Transverse colon (tissue), 4 donors: ENCODE data around the gene JPH3. TPM values are rescaled to one million over a fixed set of nuclear protein-coding genes. Genes with fewer than 3 reads are reported as not detected.

Source experiments
- DNase-seq: peaks from one replicate; pipeline ENCODE4 v3.0.0-alpha.2; 2019
- H3K27ac ChIP-seq, 4 donors: fragments of 200-600 bp; sonication (generic); 2 replicates each; pipeline ENCODE4 v1.5.1; 2016 to 2018; ENCODE audit warnings: inconsistent platforms in 4 of 4
- H3K27me3 ChIP-seq: fragments of 200-600 bp; sonication (generic); 2 replicates; pipeline ENCODE4 v1.5.1; 2017; ENCODE audit warnings: inconsistent platforms
- H3K36me3 ChIP-seq, 4 donors: fragments of 200-600 bp; sonication (generic); 2 replicates each; pipeline ENCODE4 v1.5.1; 2017 to 2019; ENCODE audit warnings: inconsistent platforms in 4 of 4
- H3K4me1 ChIP-seq, 4 donors: fragments of 200-600 bp; sonication (generic); 2 replicates each; pipeline ENCODE4 v1.5.1; 2017 to 2020; ENCODE audit warnings: inconsistent platforms in 4 of 4
- H3K4me3 ChIP-seq, 4 donors: fragments of 200-600 bp; sonication (generic); 1 replicate in 1 of 4; 2 replicates in 3 of 4; pipeline versions ENCODE4 v1.5.1 to v1.6.1; 2017 to 2019; ENCODE audit warnings: inconsistent platforms in 4 of 4
- H3K9me3 ChIP-seq, 2 donors: fragments of 200-600 bp; sonication (generic); 2 replicates each; pipeline ENCODE4 v1.5.1; 2017 to 2019; ENCODE audit warnings: inconsistent platforms in 2 of 2
- CTCF ChIP-seq, 5 experiments: fragments of 200-600 bp in 3 of 5; fragments of 450-650 bp in 2 of 5; sonication (generic) in 3 of 5; IDR thresholded peaks; 1 replicate in 2 of 5; 2 replicates in 3 of 5; pipeline ENCODE4 v1.5.1; 2016 to 2017; ENCODE audit warnings: antibody characterized with exemption in 5 of 5, inconsistent platforms in 3 of 5, mild to moderate bottlenecking in 2 of 5, moderate library complexity in 1 of 5
- EP300 ChIP-seq: sonication (generic); formaldehyde crosslinking; IDR thresholded peaks from one replicate; pipeline ENCODE4 v1.6.1; 2017; ENCODE audit warnings: antibody characterized with exemption, low read depth
- POLR2A ChIP-seq: fragments of 450-650 bp; IDR thresholded peaks from one replicate; pipeline ENCODE4 v1.6.1; 2016; ENCODE audit warnings: antibody characterized with exemption, mild to moderate bottlenecking, moderate library complexity
- POLR2AphosphoS5 ChIP-seq, 3 donors: sonication (generic); formaldehyde crosslinking; IDR thresholded peaks; one replicate each; pipeline ENCODE4 v1.6.1; 2016; ENCODE audit warnings: antibody characterized with exemption in 3 of 3
- WGBS, 2 donors: methylation state at CpG; one replicate each; pipeline ENCODE4 v1.1.5; 2018; ENCODE audit warnings: low coverage in 1 of 2; 5-methylcytosine and 5-hydroxymethylcytosine counted together
- in situ Hi-C, 4 donors: fragments of 200-750 bp; cut with MboI; loops; one replicate each; pipeline versions ENCODE4 v1.15.0 to v1.15.1; 2017; ENCODE audit warnings: low sequenced_read_pairs in 3 of 4, low pct_ligation_motif_present in 1 of 4, low pct_unique_long_range_greater_than_20kb in 1 of 4
- intact Hi-C: fragments of 100-400 bp; cut with DNase I; formaldehyde crosslinking; loops from one replicate; pipeline ENCODE4 v1.15.1; 2023; ENCODE audit warnings: low total_unique reads
- total RNA-seq, 4 donors: library from RNA; depleted of rRNA; stranded (reverse); fragments of >200 nt; gene quantifications; one replicate each; pipeline ENCODE4 v1.1.0, GENCODE V29; 2016

The JPH3 gene
- total RNA-seq, 4 donors from 2014 or later: 0.32 to 5.2 (median 0.41) TPM; not detected in 1

- WGBS, 2 donors: 67 to 74% methylated on average over 3 to 4 of the region's 4 CpGs
- H3K9me3 ChIP-seq: no peaks in the 10 kb centered on the region
- peaks cover 6 to 15% (median 8%) of the 10 kb centered on the region in 4 donors for H3K4me1 ChIP-seq
- H3K27ac ChIP-seq: no peak overlapping the region
- H3K4me3 ChIP-seq: no peak overlapping the region
- TF ChIP-seq POLR2AphosphoS5 (IDR thresholded peaks at IDR 0.05) (no peak), POLR2A (no peak), EP300 (no peak), CTCF (IDR thresholded peaks at IDR 0.05) (no peak)
- H3K36me3 ChIP-seq: no peaks in the 10 kb centered on the region
- H3K27me3 ChIP-seq: peaks cover 20% of the 10 kb centered on the region
- in situ Hi-C loops: loop anchor here in 1 of 4 donors (10.0 kb wide), 1 partner anchor 195 kb away; no protein-coding TSS in a partner anchor
- DNase-seq: no peak
- intact Hi-C loops: no loop called here
Observed at GRCh38 chr16:87579691-87580090, 22.6 kb upstream of the JPH3 start.

GRCh38 chr16:87580855-87581261, 21.4 kb upstream of the JPH3 start:
- intact Hi-C loops: no loop called here
- Histone ChIP-seq H3K36me3 (no peaks in the 10 kb centered on the region), H3K27ac (no peak overlapping the region), H3K9me3 (no peaks in the 10 kb centered on the region), H3K4me3 (no peak overlapping the region), H3K27me3 (peaks cover 20% of the 10 kb centered on the region), H3K4me1 (peaks cover 6 to 15% (median 8%) of the 10 kb centered on the region in 4 donors)
- in situ Hi-C loops: loop anchor here in 1 of 4 donors (10.0 kb wide), 1 partner anchor 194 kb away; no protein-coding TSS in a partner anchor
- DNase-seq: no peak
- 87 to 100% methylated on average over 1 to 4 of the region's 4 CpGs for WGBS, 2 donors
- TF ChIP-seq EP300: no peak

- TF ChIP-seq POLR2AphosphoS5 (IDR thresholded peaks at IDR 0.05): peak in 2 of 3 donors; percentile 59 to 69
- no peak for TF ChIP-seq EP300
- Histone ChIP-seq H3K27me3 (peaks cover 26% of the 10 kb centered on the region), H3K36me3 (no peaks in the 10 kb centered on the region), H3K4me1 (peaks cover 6 to 15% (median 8%) of the 10 kb centered on the region in 4 donors), H3K4me3 (no peak overlapping the region), H3K27ac (peak overlapping the region; percentile 82 to 90 (median 88)), H3K9me3 (no peaks in the 10 kb centered on the region)
- intact Hi-C loops: no loop called here
- in situ Hi-C loops: loop anchor here in 1 of 4 donors (10.0 kb wide), 1 partner anchor 193 kb away; no protein-coding TSS in a partner anchor
- 52 to 60% methylated on average over 7 of the region's 7 CpGs for WGBS, 2 donors
- DNase-seq: peak; percentile 60
Observed at GRCh38 chr16:87581857-87582215, 20.5 kb upstream of the JPH3 start.

- DNase-seq: peak; percentile 21
- in situ Hi-C loops (loop anchor here in 1 of 4 donors (10.0 kb wide), 1 partner anchor 192 kb away; no protein-coding TSS in a partner anchor), intact Hi-C loops (no loop called here)
- Histone ChIP-seq H3K27me3 (peaks cover 31% of the 10 kb centered on the region), H3K9me3 (no peaks in the 10 kb centered on the region), H3K36me3 (no peaks in the 10 kb centered on the region), H3K27ac (peak overlapping the region; percentile 82 to 90 (median 88)), H3K4me1 (peaks cover 6 to 15% (median 8%) of the 10 kb centered on the region in 4 donors), H3K4me3 (peak overlapping the region in 1 of 4 donors; percentile 2)
- 58% methylated on average over 31 of the region's 33 CpGs; no CpG with 5 or more reads in 1 of the 2 donors for WGBS, 2 donors
- TF ChIP-seq POLR2A: no peak
- TF ChIP-seq EP300: no peak
- no peak for TF ChIP-seq CTCF (IDR thresholded peaks at IDR 0.05)
- no peak for TF ChIP-seq POLR2AphosphoS5 (IDR thresholded peaks at IDR 0.05)
Observed at GRCh38 chr16:87582216-87582965, 19.9 kb upstream of the JPH3 start.

GRCh38 chr16:87582966-87583325, 19.4 kb upstream of the JPH3 start:
- peaks cover 37% of the 10 kb centered on the region for H3K27me3 ChIP-seq
- H3K4me3 ChIP-seq: no peak overlapping the region
- H3K36me3 ChIP-seq: no peaks in the 10 kb centered on the region
- H3K9me3 ChIP-seq: no peaks in the 10 kb centered on the region
- H3K27ac ChIP-seq: peak overlapping the region; percentile 82 to 90 (median 88)
- in situ Hi-C loops: loop anchor here in 1 of 4 donors (10.0 kb wide), 1 partner anchor 192 kb away; no protein-coding TSS in a partner anchor
- no peak for TF ChIP-seq EP300
- TF ChIP-seq CTCF (IDR thresholded peaks at IDR 0.05): no peak
- TF ChIP-seq POLR2A: no peak
- TF ChIP-seq POLR2AphosphoS5 (IDR thresholded peaks at IDR 0.05): no peak
- intact Hi-C loops: no loop called here
- peaks cover 6 to 15% (median 8%) of the 10 kb centered on the region in 4 donors for H3K4me1 ChIP-seq
- 52 to 83% methylated on average over 1 to 2 of the region's 2 CpGs for WGBS, 2 donors
- DNase-seq: no peak
